Psoas muscle (tissue), 8 donors: Measurements from ENCODE around the gene LSP1. TPM values are rescaled to one million over a fixed set of nuclear protein-coding genes. Genes with fewer than 3 reads are reported as not detected.

Source experiments
- ATAC-seq, 4 donors: fragments of 200-7000 bp; cut with Tn5 transposase; one replicate each; pipeline ENCODE4 v1.9.1; 2020; ENCODE audit warnings: moderate library complexity in 3 of 4, mild to moderate bottlenecking in 2 of 4
- DNase-seq, 2 donors: peaks; one replicate each; pipeline ENCODE4 v3.0.0-alpha.2; 2020
- H3K27ac ChIP-seq: fragments of 200-600 bp; one replicate; pipeline ENCODE4 v1.8.0; 2022
- H3K27me3 ChIP-seq, 3 donors: fragments of 200-600 bp in 1 of 3; one replicate each; pipeline versions ENCODE4 v1.6.1 to v1.8.0; 2013 to 2022; ENCODE audit warnings: low read length in 2 of 3, mild to moderate bottlenecking in 2 of 3, moderate library complexity in 1 of 3; ENCODE audit not compliant: insufficient read depth in 3 of 3
- H3K36me3 ChIP-seq, 2 donors: fragments of 200-600 bp in 1 of 2; one replicate each; pipeline versions ENCODE4 v1.6.1 to v1.8.0; 2013 to 2022; ENCODE audit warnings: low read depth in 1 of 2, mild to moderate bottlenecking in 1 of 2, moderate library complexity in 1 of 2; ENCODE audit not compliant: insufficient read depth in 1 of 2
- H3K4me1 ChIP-seq: fragments of 200-600 bp; one replicate; pipeline ENCODE4 v1.8.0; 2022
- H3K4me3 ChIP-seq: fragments of 200-600 bp; one replicate; pipeline ENCODE4 v1.8.0; 2022; ENCODE audit warnings: mild to moderate bottlenecking
- H3K9me3 ChIP-seq: fragments of 200-600 bp; one replicate; pipeline ENCODE4 v1.8.0; 2022
- CTCF ChIP-seq: fragments of 200-600 bp; IDR thresholded peaks from one replicate; pipeline ENCODE4 v1.8.0; 2022; ENCODE audit warnings: antibody characterized with exemption
- WGBS, 3 donors: extraction: QIAGEN DNeasy Blood & Tissue Kit; methylation state at CpG; one replicate each; pipeline versions ENCODE4 v1.1.6 to v1.1.7; 2013; 5-methylcytosine and 5-hydroxymethylcytosine counted together
- intact Hi-C, 2 donors: fragments of 100-400 bp; cut with DNase I; formaldehyde crosslinking; loops; one replicate each; pipeline versions ENCODE4 v1.11.0 to v1.14.2; 2022
- polyA plus RNA-seq, 3 donors: library from polyadenylated mRNA; stranded (reverse); fragments of 200-250 nt; gene quantifications; one replicate each; pipeline ENCODE4 v1.2.3, GENCODE V29; 2013
- total RNA-seq, 4 donors: library from RNA; stranded (reverse); fragmentation: NEBNext Ultra II Directional in 2 of 4; extraction: Animal tissue kit (Norgen Biotek cat#: 25700) in 2 of 4; gene quantifications; one replicate each; pipeline versions ENCODE4 v1.2.1 to v1.2.4, GENCODE V29; 2021 to 2023
- donor health status: healthy with polysubstance abuse.
- donor health status: DM: no; HTN: no; CAD: no; lungs with moderate emphysema.
- donor health status: Bipolar disorder and iron deficiency.
- donor health status: healthy.
- donor health status: DM: yes; HTN: yes; CAD: no.
- donor health status: DM: no; HTN: no; CAD: no.
- donor health status: DM: no; HTN: no; CAD: no.
- donor health status: DM: yes; HTN: yes; CAD: no.

LSP1 gene
- total and polyA plus RNA-seq, 7 donors = 7.5 to 27.1 (median 14.4) TPM

GRCh38 chr11:1859004-1859403 is 6.1 kb downstream of the LSP1 start:
- Histone ChIP-seq H3K36me3 (no peaks in the 10 kb centered on the region), H3K27me3 (no peaks in the 10 kb centered on the region), H3K4me1 (peaks cover 22% of the 10 kb centered on the region), H3K9me3 (no peaks in the 10 kb centered on the region), H3K27ac (no peak overlapping the region), H3K4me3 (no peak overlapping the region)
- peak in 1 of 2 donors; percentile 38 for DNase-seq
- no peak for ATAC-seq
- no peak for TF ChIP-seq CTCF
- WGBS, 3 donors = 85 to 94% (median 92%) methylated on average over 4 of the region's 4 CpGs
- intact Hi-C loops = no loop called here

GRCh38 chr11:1860108-1860507 is 7.2 kb downstream of the LSP1 start:
- Histone ChIP-seq H3K4me1 (peaks cover 29% of the 10 kb centered on the region), H3K27me3 (no peaks in the 10 kb centered on the region), H3K27ac (no peak overlapping the region), H3K36me3 (no peaks in the 10 kb centered on the region), H3K9me3 (no peaks in the 10 kb centered on the region), H3K4me3 (no peak overlapping the region)
- DNase-seq (no peak), ATAC-seq (no peak)
- WGBS, 3 donors = 98 to 100% (median 100%) methylated on average over 1 of the region's 1 CpG
- intact Hi-C loops = no loop called here
- no peak for TF ChIP-seq CTCF

GRCh38 chr11:1861435-1862411 is 8.8 kb downstream of the LSP1 start:
- intact Hi-C loops = no loop called here
- ATAC-seq (no peak), DNase-seq (no peak)
- no peak overlapping the region for H3K27ac ChIP-seq
- no peaks in the 10 kb centered on the region for H3K27me3 ChIP-seq
- WGBS, 3 donors = 97 to 99% (median 97%) methylated on average over 4 of the region's 4 CpGs
- H3K9me3 ChIP-seq = no peaks in the 10 kb centered on the region
- H3K4me1 ChIP-seq = peaks cover 22% of the 10 kb centered on the region
- no peak for TF ChIP-seq CTCF
- no peaks in the 10 kb centered on the region for H3K36me3 ChIP-seq
- no peak overlapping the region for H3K4me3 ChIP-seq

GRCh38 chr11:1862588-1863351 is 9.9 kb downstream of the LSP1 start:
- Histone ChIP-seq H3K27ac (peak overlapping the region; percentile 71), H3K4me1 (peaks cover 22% of the 10 kb centered on the region), H3K4me3 (peak overlapping the region; percentile 54), H3K36me3 (no peaks in the 10 kb centered on the region), H3K9me3 (no peaks in the 10 kb centered on the region), H3K27me3 (no peaks in the 10 kb centered on the region)
- ATAC-seq = peak in 3 of 4 donors; percentile 45 to 78 (median 58)
- TF ChIP-seq CTCF = no peak
- WGBS, 3 donors = 45 to 62% (median 49%) methylated on average over 14 of the region's 14 CpGs
- intact Hi-C loops = no loop called here
- peak; percentile 64 to 73 for DNase-seq
